Spleen (tissue), 7 donors: ENCODE measurements around the gene CA10.

ENCODE experiments used
- POLR2AphosphoS5 ChIP-seq, 3 donors: sonication (generic); formaldehyde crosslinking; IDR thresholded peaks; one replicate each; pipeline ENCODE4 v1.5.1; 2017; ENCODE audit warnings: antibody characterized with exemption in 3 of 3
- TF ChIP-seq, protein P1 (sequence below), 11 experiments: fragments of 200-600 bp in 7 of 11; fragments of 450-650 bp in 4 of 11; sonication (generic) in 4 of 11; IDR thresholded peaks in 8 of 11; conservative IDR thresholded peaks in 3 of 11; 1 replicate in 7 of 11; 2 replicates in 4 of 11; pipeline versions ENCODE4 v1.4.0 to v1.8.0; 2016 to 2021; ENCODE audit warnings: antibody characterized with exemption in 11 of 11, inconsistent platforms in 4 of 11, mild to moderate bottlenecking in 1 of 11
- donor health status: DM: no; HTN: no; CAD: no; lungs with moderate emphysema.
- donor health status: DM: no; HTN: no; CAD: no.
- donor health status: DM: no; HTN: no; CAD: no.

DNA sequence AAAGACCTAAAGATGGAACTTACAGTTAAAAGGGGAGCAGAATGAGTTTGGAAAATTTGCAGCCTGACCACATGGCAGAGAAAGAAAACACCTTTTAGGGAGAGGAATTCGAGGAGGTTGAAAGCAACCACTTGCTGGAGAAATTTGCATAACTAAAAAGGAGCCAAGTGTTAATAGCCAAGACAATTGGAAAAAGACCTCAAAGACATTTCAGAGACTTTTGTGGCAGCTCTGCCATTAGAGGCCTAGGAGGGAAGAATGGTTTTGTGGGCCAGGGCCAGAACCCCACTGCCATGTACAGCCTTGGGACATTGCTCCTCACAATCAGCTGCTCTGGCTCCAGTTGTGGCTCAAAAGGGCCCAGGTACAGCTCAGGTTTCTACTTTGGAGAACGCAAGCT, 559.7 kb downstream of the CA10 start:
- TF ChIP-seq, protein P1, sequence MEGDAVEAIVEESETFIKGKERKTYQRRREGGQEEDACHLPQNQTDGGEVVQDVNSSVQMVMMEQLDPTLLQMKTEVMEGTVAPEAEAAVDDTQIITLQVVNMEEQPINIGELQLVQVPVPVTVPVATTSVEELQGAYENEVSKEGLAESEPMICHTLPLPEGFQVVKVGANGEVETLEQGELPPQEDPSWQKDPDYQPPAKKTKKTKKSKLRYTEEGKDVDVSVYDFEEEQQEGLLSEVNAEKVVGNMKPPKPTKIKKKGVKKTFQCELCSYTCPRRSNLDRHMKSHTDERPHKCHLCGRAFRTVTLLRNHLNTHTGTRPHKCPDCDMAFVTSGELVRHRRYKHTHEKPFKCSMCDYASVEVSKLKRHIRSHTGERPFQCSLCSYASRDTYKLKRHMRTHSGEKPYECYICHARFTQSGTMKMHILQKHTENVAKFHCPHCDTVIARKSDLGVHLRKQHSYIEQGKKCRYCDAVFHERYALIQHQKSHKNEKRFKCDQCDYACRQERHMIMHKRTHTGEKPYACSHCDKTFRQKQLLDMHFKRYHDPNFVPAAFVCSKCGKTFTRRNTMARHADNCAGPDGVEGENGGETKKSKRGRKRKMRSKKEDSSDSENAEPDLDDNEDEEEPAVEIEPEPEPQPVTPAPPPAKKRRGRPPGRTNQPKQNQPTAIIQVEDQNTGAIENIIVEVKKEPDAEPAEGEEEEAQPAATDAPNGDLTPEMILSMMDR (IDR thresholded peaks at IDR 0.05 in 8 of 11, conservative IDR thresholded peaks at IDR 0.05 in 3 of 11): no peak
- no peak for TF ChIP-seq POLR2AphosphoS5 (IDR thresholded peaks at IDR 0.05)
